Measurements from ENCODE around the gene RALGPS1.

GRCh38 chr9:127033789-127034188 is 119.2 kb downstream of the RALGPS1 start:
- no peak for TF ChIP-seq CTCF (IDR thresholded peaks at IDR 0.05)
- TF ChIP-seq ELF1 (IDR thresholded peaks at IDR 0.05): no peak
- TF ChIP-seq POLR2AphosphoS5 (IDR thresholded peaks at IDR 0.05; ENCODE audit: low read depth, low read length): no peak
- TF ChIP-seq RAD21 (IDR thresholded peaks at IDR 0.05; ENCODE audit: low read length): no peak
- TF ChIP-seq NRF1 (IDR thresholded peaks at IDR 0.05; ENCODE audit: low read depth, low read length): no peak
- TF ChIP-seq EZH2phosphoT487 (IDR thresholded peaks at IDR 0.05; ENCODE audit: borderline replicate concordance, low read depth): no peak
